Activated CD4-positive, alpha-beta T cell treated with anti-CD3 and anti-CD28 coated beads, Interleukin-2, amount 10 ng/mL, durations not matched to agents 24 days and 14 days (primary cell): ENCODE data around the gene GIN1. TPM values are rescaled to one million over a fixed set of nuclear protein-coding genes. Genes with fewer than 3 reads are reported as not detected.
"Not testable (repeated sequence)": the region's sequence is repeated elsewhere in the genome, so short reads cannot be mapped to it uniquely, and the experiment has no call there.

ENCODE experiments used
- DNase-seq: peaks from one replicate; pipeline ENCODE4 v3.0.0; 2022
- H3K27ac Mint-ChIP-seq: one replicate; pipeline ENCODE4 v1.8.0; 2022; ENCODE audit warnings: mild to moderate bottlenecking, mixed read lengths
- H3K27me3 Mint-ChIP-seq: one replicate; pipeline ENCODE4 v1.8.0; 2022; ENCODE audit warnings: mixed read lengths
- H3K36me3 Mint-ChIP-seq: one replicate; pipeline ENCODE4 v1.8.0; 2022; ENCODE audit warnings: low read depth, mild to moderate bottlenecking, mixed read lengths
- H3K4me1 Mint-ChIP-seq: one replicate; pipeline ENCODE4 v1.8.0; 2021; ENCODE audit warnings: mixed read lengths
- H3K4me3 Mint-ChIP-seq: one replicate; pipeline ENCODE4 v1.8.0; 2022; ENCODE audit warnings: mild to moderate bottlenecking, moderate library complexity, mixed read lengths
- H3K9me3 Mint-ChIP-seq: one replicate; pipeline ENCODE4 v1.8.0; 2021; ENCODE audit warnings: mixed read lengths
- intact Hi-C: fragments of 100-400 bp; cut with micrococcal nuclease; formaldehyde crosslinking; loops from one replicate; pipeline ENCODE4 v1.15.1; 2023
- total RNA-seq: library from RNA; stranded (reverse); gene quantifications from 2 replicates; pipeline ENCODE4 v1.2.3, GENCODE V29; 2022

GIN1 gene, protein sequence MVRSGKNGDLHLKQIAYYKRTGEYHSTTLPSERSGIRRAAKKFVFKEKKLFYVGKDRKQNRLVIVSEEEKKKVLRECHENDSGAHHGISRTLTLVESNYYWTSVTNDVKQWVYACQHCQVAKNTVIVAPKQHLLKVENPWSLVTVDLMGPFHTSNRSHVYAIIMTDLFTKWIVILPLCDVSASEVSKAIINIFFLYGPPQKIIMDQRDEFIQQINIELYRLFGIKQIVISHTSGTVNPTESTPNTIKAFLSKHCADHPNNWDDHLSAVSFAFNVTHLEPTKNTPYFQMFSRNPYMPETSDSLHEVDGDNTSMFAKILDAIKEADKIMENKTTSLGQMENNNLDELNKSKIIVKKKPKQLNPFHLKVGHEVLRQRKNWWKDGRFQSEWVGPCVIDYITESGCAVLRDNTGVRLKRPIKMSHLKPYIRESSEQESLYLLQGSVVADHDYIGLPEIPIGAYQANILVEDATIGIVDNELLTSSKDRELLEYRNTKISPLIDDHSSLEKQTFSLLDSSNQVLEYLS
- 7.5 and 12.1 TPM in 2 replicates for total RNA-seq

DNA sequence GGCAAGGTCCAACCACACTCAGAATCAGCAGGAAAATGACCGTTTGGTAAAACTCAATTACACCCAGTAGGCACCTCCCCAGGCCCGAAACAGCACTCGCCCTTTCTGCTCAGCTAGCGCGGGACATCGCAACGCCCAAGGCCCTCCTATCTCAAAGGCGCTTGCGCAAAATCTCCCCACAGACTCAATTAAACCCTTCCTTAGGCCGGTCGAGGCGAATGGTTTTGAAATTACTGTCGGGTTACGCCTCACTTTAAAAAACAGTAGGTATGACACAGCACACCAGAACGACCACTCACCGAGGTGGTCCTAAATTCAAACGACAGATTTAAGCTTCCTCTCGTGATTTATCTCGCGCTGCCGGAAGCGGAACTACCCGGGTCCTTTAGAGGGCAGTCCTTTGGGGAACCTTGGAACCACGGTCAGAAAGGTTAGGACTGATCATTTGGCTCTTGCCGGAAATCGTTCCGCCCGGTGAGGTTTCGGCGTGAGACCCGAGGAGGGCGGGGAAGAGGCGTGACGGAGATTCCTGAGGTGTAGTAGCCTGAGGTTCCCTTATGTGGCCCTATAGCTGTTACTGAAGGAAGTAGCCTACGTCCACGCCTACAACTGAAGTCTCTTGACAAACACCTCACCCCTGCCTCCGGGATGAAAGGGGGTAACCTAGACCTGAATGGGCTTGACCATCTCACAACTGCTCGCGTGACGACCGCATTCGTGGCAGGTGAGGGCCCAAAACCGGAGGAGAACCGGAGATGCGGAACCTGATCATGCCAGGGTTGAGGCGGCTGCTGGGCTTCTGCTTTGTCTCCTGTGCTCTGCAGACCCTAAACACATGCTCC is at the start of gene GIN1, which contains the start of gene PPIP5K2:
Gene GIN1, minus strand, starts transcription at position 374 of the 842 bp plus-strand sequence. CDS start 11,431 bp downstream, outside the sequence.
Gene PPIP5K2, plus strand, starts transcription at position 537 of the 842 bp plus-strand sequence. CDS start 9,289 bp downstream, outside the sequence.
- DNase-seq = peak; percentile 99
- H3K36me3 Mint-ChIP-seq = peaks cover 11% of the 10 kb centered on the region
- peaks cover 4% of the 10 kb centered on the region for H3K9me3 Mint-ChIP-seq
- H3K27ac Mint-ChIP-seq = peak within 1 kb of the TSS; percentile 97
- no peaks in the 10 kb centered on the region for H3K27me3 Mint-ChIP-seq
- H3K4me1 Mint-ChIP-seq = peaks cover 34% of the 10 kb centered on the region
- intact Hi-C loops = loop anchor here (1.0 to 5.0 kb wide), 6 partner anchors 19 to 364 kb away; partner anchors contain the start of gene MACIR
- peak within 1 kb of the TSS; percentile 88 for H3K4me3 Mint-ChIP-seq

DNA sequence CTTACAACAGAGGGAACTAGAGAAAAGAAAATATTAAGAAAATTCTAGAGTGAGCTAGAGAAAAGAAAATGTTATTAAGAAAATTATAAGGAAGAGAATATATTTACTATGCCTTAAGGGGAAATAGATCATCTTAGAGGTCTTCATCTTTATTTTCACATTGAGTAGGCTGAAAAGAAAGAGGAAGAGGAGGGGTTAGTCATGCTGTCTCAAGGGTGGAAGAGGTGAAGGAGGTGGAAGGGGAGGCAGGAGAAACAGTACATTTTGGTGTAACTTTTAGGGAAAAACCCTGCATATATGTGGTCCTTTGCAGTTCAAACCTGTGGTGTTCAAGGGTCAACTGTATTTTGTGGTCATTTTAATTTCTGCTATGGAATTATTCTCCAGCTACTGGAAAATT is 46.8 kb upstream of the GIN1 start:
- Mint-ChIP-seq H3K4me1 (peaks cover 2% of the 10 kb centered on the region), H3K27me3 (no peaks in the 10 kb centered on the region), H3K36me3 (peaks cover 21% of the 10 kb centered on the region), H3K9me3 (peaks cover 4% of the 10 kb centered on the region), H3K27ac (no peak overlapping the region), H3K4me3 (no peak overlapping the region)
- no peak for DNase-seq
- intact Hi-C loops = no loop called here

DNA sequence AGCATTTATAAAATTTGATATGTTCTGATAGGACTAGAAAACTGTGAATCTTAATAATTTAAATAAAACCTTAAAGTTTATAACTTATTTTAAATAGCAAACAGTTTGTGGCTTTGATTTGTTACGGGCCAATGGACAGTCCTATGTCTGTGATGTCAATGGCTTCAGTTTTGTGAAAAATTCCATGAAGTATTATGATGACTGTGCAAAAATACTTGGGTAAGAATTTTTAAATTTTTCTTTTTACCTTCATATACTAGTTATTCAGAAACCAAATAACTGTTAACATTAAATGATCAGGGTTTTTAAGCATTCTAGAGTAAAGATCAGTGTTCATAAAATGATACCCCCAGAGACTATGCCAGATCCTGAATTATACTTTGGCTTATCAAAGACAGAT is 31.2 kb upstream of the GIN1 start:
- no peak overlapping the region for H3K4me3 Mint-ChIP-seq
- H3K36me3 Mint-ChIP-seq = peaks cover 7% of the 10 kb centered on the region
- H3K9me3 Mint-ChIP-seq = no peaks in the 10 kb centered on the region
- DNase-seq = no peak
- H3K27ac Mint-ChIP-seq = no peak overlapping the region
- H3K27me3 Mint-ChIP-seq = no peaks in the 10 kb centered on the region
- no peaks in the 10 kb centered on the region for H3K4me1 Mint-ChIP-seq
- intact Hi-C loops = no loop called here

DNA sequence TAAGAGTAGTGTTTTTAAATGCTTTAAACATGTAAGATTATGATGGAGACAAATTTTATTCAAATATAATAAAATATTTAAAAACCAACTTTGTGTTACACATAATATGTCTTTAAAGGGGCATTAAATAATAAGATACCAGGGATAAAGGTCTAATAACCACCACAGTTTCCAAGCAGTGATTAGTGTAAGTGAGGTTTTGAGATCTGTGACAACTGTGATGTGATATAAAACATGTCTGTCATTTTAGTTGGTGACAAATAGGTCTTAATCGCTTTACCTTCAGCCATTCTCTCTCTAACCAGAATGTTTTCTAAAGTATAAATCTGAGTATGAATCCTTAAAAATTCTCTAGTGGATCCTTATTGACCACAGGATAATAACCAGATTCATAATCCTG is 28.3 kb upstream of the GIN1 start:
- H3K27ac Mint-ChIP-seq = no peak overlapping the region
- H3K4me3 Mint-ChIP-seq = no peak overlapping the region
- DNase-seq = no peak
- H3K4me1 Mint-ChIP-seq = no peaks in the 10 kb centered on the region
- no peaks in the 10 kb centered on the region for H3K9me3 Mint-ChIP-seq
- H3K27me3 Mint-ChIP-seq = no peaks in the 10 kb centered on the region
- intact Hi-C loops = no loop called here
- H3K36me3 Mint-ChIP-seq = peaks cover 5% of the 10 kb centered on the region

- Mint-ChIP-seq H3K36me3 (peaks cover 12% of the 10 kb centered on the region), H3K27me3 (no peaks in the 10 kb centered on the region), H3K27ac (no peak overlapping the region), H3K4me1 (no peaks in the 10 kb centered on the region), H3K4me3 (no peak overlapping the region), H3K9me3 (no peaks in the 10 kb centered on the region)
- intact Hi-C loops = no loop called here
- DNase-seq = no peak
These were observed 25.3 kb upstream of the GIN1 start for GRCh38 chr5:103145196-103145595.

DNA sequence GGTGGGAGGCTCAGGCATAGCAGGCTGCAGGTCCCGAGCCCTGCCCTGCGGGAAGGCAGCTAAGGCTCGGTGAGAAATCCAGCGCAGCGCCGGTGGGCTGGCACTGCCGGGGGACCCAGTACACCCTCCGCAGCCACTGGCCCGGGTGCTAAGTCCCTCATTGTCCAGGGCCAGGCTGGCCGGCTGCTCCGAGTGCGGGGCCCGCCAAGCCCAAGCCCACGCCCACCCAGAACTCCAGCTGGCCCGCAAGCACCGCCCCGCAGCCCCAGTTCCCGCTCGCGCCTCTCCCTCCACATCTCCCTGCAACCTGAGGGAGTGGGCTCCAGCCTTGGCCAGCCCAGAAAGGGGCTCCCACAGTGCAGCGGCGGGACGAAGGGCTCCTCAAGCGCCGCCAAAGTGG is 22.2 kb upstream of the GIN1 start:
- H3K9me3 Mint-ChIP-seq, H3K27me3 Mint-ChIP-seq, H3K4me1 Mint-ChIP-seq, H3K4me3 Mint-ChIP-seq, intact Hi-C loops, DNase-seq, H3K27ac Mint-ChIP-seq: not testable (repeated sequence)
- H3K36me3 Mint-ChIP-seq = peaks cover 16% of the 10 kb centered on the region

- H3K36me3 Mint-ChIP-seq = peaks cover 21% of the 10 kb centered on the region
- H3K27ac Mint-ChIP-seq = no peak overlapping the region
- no peak overlapping the region for H3K4me3 Mint-ChIP-seq
- H3K9me3 Mint-ChIP-seq = no peaks in the 10 kb centered on the region
- H3K4me1 Mint-ChIP-seq = peaks cover 4% of the 10 kb centered on the region
- no peaks in the 10 kb centered on the region for H3K27me3 Mint-ChIP-seq
- DNase-seq = peak; percentile 94
- intact Hi-C loops = loop anchor here (1.0 to 2.0 kb wide), 7 partner anchors 19 to 603 kb away; partner anchors contain the start of genes GIN1 and PPIP5K2
These were observed 19.4 kb upstream of the GIN1 start for GRCh38 chr5:103139264-103139865.

GRCh38 chr5:103138202-103138690 is 18.3 kb upstream of the GIN1 start:
- H3K9me3 Mint-ChIP-seq = no peaks in the 10 kb centered on the region
- H3K27me3 Mint-ChIP-seq = no peaks in the 10 kb centered on the region
- DNase-seq = no peak
- H3K36me3 Mint-ChIP-seq = peaks cover 20% of the 10 kb centered on the region
- H3K4me3 Mint-ChIP-seq = no peak overlapping the region
- peaks cover 5% of the 10 kb centered on the region for H3K4me1 Mint-ChIP-seq
- intact Hi-C loops = loop anchor here (2.0 kb wide), 3 partner anchors 17 to 555 kb away; partner anchors contain the start of genes GIN1 and PPIP5K2
- H3K27ac Mint-ChIP-seq = no peak overlapping the region

- no peaks in the 10 kb centered on the region for H3K27me3 Mint-ChIP-seq
- no peak for DNase-seq
- intact Hi-C loops = no loop called here
- H3K36me3 Mint-ChIP-seq = peaks cover 19% of the 10 kb centered on the region
- H3K27ac Mint-ChIP-seq = no peak overlapping the region
- H3K4me1 Mint-ChIP-seq = peaks cover 9% of the 10 kb centered on the region
- no peak overlapping the region for H3K4me3 Mint-ChIP-seq
- H3K9me3 Mint-ChIP-seq = no peaks in the 10 kb centered on the region
These were observed 15.5 kb upstream of the GIN1 start for GRCh38 chr5:103135461-103135860.

DNA sequence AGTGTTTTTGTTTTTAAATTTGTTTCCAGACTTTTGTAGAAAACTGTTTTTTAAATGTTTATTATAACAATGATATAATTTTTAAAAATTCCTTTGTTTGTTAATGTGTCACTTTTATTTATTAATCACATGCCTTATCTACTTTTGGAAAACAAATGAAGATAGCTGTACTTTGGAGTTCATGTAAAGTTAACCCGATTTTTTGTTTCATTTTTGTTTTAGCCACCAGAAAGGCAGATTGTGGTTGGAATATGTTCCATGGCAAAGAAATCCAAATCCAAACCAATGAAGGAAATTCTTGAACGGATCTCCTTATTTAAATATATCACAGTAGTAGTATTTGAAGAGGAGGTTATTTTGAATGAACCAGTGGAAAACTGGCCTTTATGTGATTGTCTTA is 13.3 kb upstream of the GIN1 start:
- Mint-ChIP-seq H3K4me3 (no peak overlapping the region), H3K9me3 (no peaks in the 10 kb centered on the region), H3K4me1 (peaks cover 11% of the 10 kb centered on the region), H3K36me3 (peaks cover 18% of the 10 kb centered on the region), H3K27ac (no peak overlapping the region), H3K27me3 (no peaks in the 10 kb centered on the region)
- intact Hi-C loops = no loop called here
- DNase-seq = no peak

DNA sequence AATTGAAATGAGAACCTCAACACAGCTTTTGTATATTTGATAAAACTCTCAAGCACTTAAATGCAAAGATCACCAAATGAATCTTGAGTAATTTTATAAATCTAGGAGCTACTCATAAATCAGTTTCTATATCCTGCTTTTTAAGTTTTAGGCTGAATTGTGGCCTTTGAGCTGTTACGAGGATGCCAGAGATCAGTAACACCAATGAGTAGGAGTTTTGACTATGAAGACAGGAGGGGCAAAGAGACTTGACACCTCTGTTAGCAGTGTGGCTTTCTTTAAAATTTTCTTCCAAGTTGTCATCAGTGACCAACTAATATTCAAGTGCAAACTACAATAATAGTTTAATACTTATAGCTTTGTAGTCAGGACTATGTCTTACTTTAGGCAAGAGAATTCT is 12.7 kb upstream of the GIN1 start:
- Mint-ChIP-seq H3K36me3 (peaks cover 18% of the 10 kb centered on the region), H3K27ac (no peak overlapping the region), H3K9me3 (no peaks in the 10 kb centered on the region), H3K4me1 (peaks cover 11% of the 10 kb centered on the region), H3K27me3 (no peaks in the 10 kb centered on the region), H3K4me3 (no peak overlapping the region)
- intact Hi-C loops = no loop called here
- DNase-seq = no peak

DNA sequence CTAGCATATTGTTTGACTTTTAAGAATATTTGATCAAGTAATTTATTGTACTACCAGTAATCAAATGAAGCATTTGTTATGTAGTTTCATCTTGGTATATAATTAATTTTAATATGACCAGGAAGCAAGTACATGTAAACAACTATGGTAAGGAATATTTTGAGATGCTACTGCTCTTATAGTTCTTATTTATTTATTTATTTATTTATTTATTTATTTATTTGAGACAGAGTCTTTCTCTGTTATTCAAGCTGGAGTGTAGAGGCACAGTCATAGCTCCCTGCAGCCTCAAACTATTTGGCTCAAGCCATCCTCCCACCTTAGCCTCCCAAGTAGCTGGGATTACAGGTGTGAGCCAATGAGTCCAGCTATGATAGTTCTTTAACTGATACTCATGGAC is 8.3 kb upstream of the GIN1 start:
- Mint-ChIP-seq H3K4me3 (no peak overlapping the region), H3K27me3 (no peaks in the 10 kb centered on the region), H3K36me3 (peaks cover 14% of the 10 kb centered on the region), H3K27ac (no peak overlapping the region), H3K4me1 (peaks cover 10% of the 10 kb centered on the region), H3K9me3 (no peaks in the 10 kb centered on the region)
- no peak for DNase-seq
- intact Hi-C loops = no loop called here

- no peak for DNase-seq
- H3K9me3 Mint-ChIP-seq = no peaks in the 10 kb centered on the region
- peaks cover 18% of the 10 kb centered on the region for H3K36me3 Mint-ChIP-seq
- H3K4me3 Mint-ChIP-seq = no peak overlapping the region
- intact Hi-C loops = no loop called here
- no peak overlapping the region for H3K27ac Mint-ChIP-seq
- peaks cover 12% of the 10 kb centered on the region for H3K4me1 Mint-ChIP-seq
- no peaks in the 10 kb centered on the region for H3K27me3 Mint-ChIP-seq
These were observed 7.4 kb upstream of the GIN1 start for GRCh38 chr5:103127292-103127817.
